ENCODE measurements around the gene ORMDL2. TPM values are rescaled to one million over a fixed set of nuclear protein-coding genes. Genes with fewer than 3 reads are reported as not detected.

ORMDL2 gene
- total RNA-seq (17.8 TPM), polyA plus RNA-seq (100 to 1,000 TPM; 132 to 199 (median 140) TPM)

GRCh38 chr12:55817345-55818139 lies at the start of gene ORMDL2, which contains the start of gene SARNP:
TSS of gene ORMDL2 (plus strand) at chr12:55818041. CDS start at chr12:55819000, 959 bp downstream.
TSS of gene SARNP (minus strand) at chr12:55817724. CDS start at chr12:55817701, 23 bp downstream.
- H3K36me3 ChIP-seq (ENCODE audit: control insufficient read depth, insufficient read depth, low read length), result peaks cover 38% of the 10 kb centered on the region
- peaks cover 39% of the 10 kb centered on the region for H3K4me1 ChIP-seq (ENCODE audit: control insufficient read depth, insufficient read depth, low read length, poor library complexity, severe bottlenecking)
- Mint-ChIP-seq H3K27me3 (no peaks in the 10 kb centered on the region), H3K4me3 (no peak within 1 kb of the TSS), H3K9me3 (no peaks in the 10 kb centered on the region), H3K4me1 (peaks cover 9 to 58% (median 30%) of the 10 kb centered on the region in 4 donors), H3K27ac (peak within 1 kb of the TSS in 1 of 3 donors; percentile 14), H3K36me3 (peaks cover 9% of the 10 kb centered on the region)
- peak within 1 kb of the TSS; percentile 100 for H3K4me3 ChIP-seq (ENCODE audit: low read depth, low read length)
- H3K27ac ChIP-seq (ENCODE audit: insufficient read depth, low read length, poor library complexity, severe bottlenecking), result peak within 1 kb of the TSS; percentile 87
- ATAC-seq (ENCODE audit: low read depth in 2 of 2) (peak; percentile 92 to 94), DNase-seq (peak; percentile 96 to 100 (median 98))
- no peaks in the 10 kb centered on the region for H3K27me3 ChIP-seq (ENCODE audit: control insufficient read depth, insufficient read depth, low read length)
- no peaks in the 10 kb centered on the region for H3K9me3 ChIP-seq (ENCODE audit: control insufficient read depth in 2 of 2, low read length in 2 of 2)

GRCh38 chr12:55771736-55772135 lies 46.1 kb upstream of the ORMDL2 start:
- peaks cover 0 to 2% (median 0%) of the 10 kb centered on the region in 7 donors for H3K9me3 Mint-ChIP-seq
- no peak for ATAC-seq (ENCODE audit: low read depth in 2 of 2)
- DNase-seq, result no peak
- H3K27me3 Mint-ChIP-seq, result no peaks in the 10 kb centered on the region
- no peak overlapping the region for H3K27ac ChIP-seq (ENCODE audit: insufficient read depth, low read length, poor library complexity, severe bottlenecking)
- no peak overlapping the region for H3K4me3 ChIP-seq (ENCODE audit: low read depth, low read length)
- no peaks in the 10 kb centered on the region for H3K9me3 ChIP-seq (ENCODE audit: control insufficient read depth in 2 of 2, low read length in 2 of 2)
- no peak overlapping the region for H3K4me3 Mint-ChIP-seq
- no peaks in the 10 kb centered on the region for H3K27me3 ChIP-seq (ENCODE audit: control insufficient read depth, insufficient read depth, low read length)
- no peaks in the 10 kb centered on the region for H3K4me1 ChIP-seq (ENCODE audit: control insufficient read depth, insufficient read depth, low read length, poor library complexity, severe bottlenecking)
- peaks cover 20% of the 10 kb centered on the region for H3K36me3 Mint-ChIP-seq
- H3K4me1 Mint-ChIP-seq, result peaks cover 14 to 18% (median 14%) of the 10 kb centered on the region in 4 donors
- H3K36me3 ChIP-seq (ENCODE audit: control insufficient read depth, insufficient read depth, low read length), result peaks cover 41% of the 10 kb centered on the region
- H3K27ac Mint-ChIP-seq, result peak overlapping the region; percentile 16 to 42 (median 40)

- H3K4me3 ChIP-seq (ENCODE audit: low read depth, low read length), result no peak overlapping the region
- H3K4me1 Mint-ChIP-seq, result peaks cover 5 to 21% (median 11%) of the 10 kb centered on the region in 4 donors
- H3K9me3 ChIP-seq (ENCODE audit: control insufficient read depth in 2 of 2, low read length in 2 of 2), result no peaks in the 10 kb centered on the region
- no peaks in the 10 kb centered on the region for H3K4me1 ChIP-seq (ENCODE audit: control insufficient read depth, insufficient read depth, low read length, poor library complexity, severe bottlenecking)
- H3K9me3 Mint-ChIP-seq, result peaks cover 0 to 1% (median 0%) of the 10 kb centered on the region in 7 donors
- no peak for DNase-seq
- no peak overlapping the region for H3K27ac ChIP-seq (ENCODE audit: insufficient read depth, low read length, poor library complexity, severe bottlenecking)
- no peak overlapping the region for H3K4me3 Mint-ChIP-seq
- H3K27ac Mint-ChIP-seq, result peak overlapping the region in 1 of 3 donors; percentile 31
- H3K27me3 ChIP-seq (ENCODE audit: control insufficient read depth, insufficient read depth, low read length), result no peaks in the 10 kb centered on the region
- peaks cover 49% of the 10 kb centered on the region for H3K36me3 ChIP-seq (ENCODE audit: control insufficient read depth, insufficient read depth, low read length)
- peaks cover 23% of the 10 kb centered on the region for H3K36me3 Mint-ChIP-seq
- no peak for ATAC-seq (ENCODE audit: low read depth in 2 of 2)
- H3K27me3 Mint-ChIP-seq, result no peaks in the 10 kb centered on the region
Observed at GRCh38 chr12:55777856-55778255, 40.0 kb upstream of the ORMDL2 start.

GRCh38 chr12:55780685-55781084 lies 37.2 kb upstream of the ORMDL2 start:
- ATAC-seq (ENCODE audit: low read depth in 2 of 2) (no peak), DNase-seq (no peak)
- Mint-ChIP-seq H3K9me3 (peaks cover 0 to 1% (median 0%) of the 10 kb centered on the region in 7 donors), H3K4me3 (no peak overlapping the region), H3K27ac (no peak overlapping the region), H3K36me3 (peaks cover 34% of the 10 kb centered on the region), H3K27me3 (no peaks in the 10 kb centered on the region), H3K4me1 (peaks cover 2 to 13% (median 9%) of the 10 kb centered on the region in 4 donors)
- no peaks in the 10 kb centered on the region for H3K9me3 ChIP-seq (ENCODE audit: control insufficient read depth in 2 of 2, low read length in 2 of 2)
- no peak overlapping the region for H3K4me3 ChIP-seq (ENCODE audit: low read depth, low read length)
- H3K4me1 ChIP-seq (ENCODE audit: control insufficient read depth, insufficient read depth, low read length, poor library complexity, severe bottlenecking), result no peaks in the 10 kb centered on the region
- no peaks in the 10 kb centered on the region for H3K27me3 ChIP-seq (ENCODE audit: control insufficient read depth, insufficient read depth, low read length)
- peaks cover 77% of the 10 kb centered on the region for H3K36me3 ChIP-seq (ENCODE audit: control insufficient read depth, insufficient read depth, low read length)
- H3K27ac ChIP-seq (ENCODE audit: insufficient read depth, low read length, poor library complexity, severe bottlenecking), result no peak overlapping the region

- Histone ChIP-seq H3K27ac (ENCODE audit: insufficient read depth, low read length, poor library complexity, severe bottlenecking) (no peak overlapping the region), H3K9me3 (ENCODE audit: control insufficient read depth in 2 of 2, low read length in 2 of 2) (no peaks in the 10 kb centered on the region), H3K4me1 (ENCODE audit: control insufficient read depth, insufficient read depth, low read length, poor library complexity, severe bottlenecking) (no peaks in the 10 kb centered on the region), H3K36me3 (ENCODE audit: control insufficient read depth, insufficient read depth, low read length) (peaks cover 76% of the 10 kb centered on the region), H3K4me3 (ENCODE audit: low read depth, low read length) (no peak overlapping the region), H3K27me3 (ENCODE audit: control insufficient read depth, insufficient read depth, low read length) (no peaks in the 10 kb centered on the region)
- Mint-ChIP-seq H3K36me3 (peaks cover 41% of the 10 kb centered on the region), H3K27ac (peak overlapping the region in 1 of 3 donors; percentile 39), H3K27me3 (no peaks in the 10 kb centered on the region), H3K4me1 (peaks cover 4 to 8% (median 5%) of the 10 kb centered on the region in 4 donors), H3K9me3 (no peaks in the 10 kb centered on the region), H3K4me3 (no peak overlapping the region)
- ATAC-seq (ENCODE audit: low read depth in 2 of 2), result no peak
- DNase-seq, result no peak
Observed at GRCh38 chr12:55788546-55788945, 29.3 kb upstream of the ORMDL2 start.

GRCh38 chr12:55789171-55789570 lies 28.7 kb upstream of the ORMDL2 start:
- no peaks in the 10 kb centered on the region for H3K27me3 Mint-ChIP-seq
- no peak overlapping the region for H3K4me3 Mint-ChIP-seq
- no peak overlapping the region for H3K27ac ChIP-seq (ENCODE audit: insufficient read depth, low read length, poor library complexity, severe bottlenecking)
- DNase-seq (no peak), ATAC-seq (ENCODE audit: low read depth in 2 of 2) (no peak)
- H3K4me1 ChIP-seq (ENCODE audit: control insufficient read depth, insufficient read depth, low read length, poor library complexity, severe bottlenecking), result no peaks in the 10 kb centered on the region
- no peaks in the 10 kb centered on the region for H3K9me3 Mint-ChIP-seq
- H3K36me3 ChIP-seq (ENCODE audit: control insufficient read depth, insufficient read depth, low read length), result peaks cover 76% of the 10 kb centered on the region
- H3K27me3 ChIP-seq (ENCODE audit: control insufficient read depth, insufficient read depth, low read length), result no peaks in the 10 kb centered on the region
- peak overlapping the region in 1 of 3 donors; percentile 39 for H3K27ac Mint-ChIP-seq
- no peaks in the 10 kb centered on the region for H3K9me3 ChIP-seq (ENCODE audit: control insufficient read depth in 2 of 2, low read length in 2 of 2)
- no peak overlapping the region for H3K4me3 ChIP-seq (ENCODE audit: low read depth, low read length)
- peaks cover 40% of the 10 kb centered on the region for H3K36me3 Mint-ChIP-seq
- peaks cover 5 to 9% (median 5%) of the 10 kb centered on the region in 4 donors for H3K4me1 Mint-ChIP-seq

- H3K27me3 Mint-ChIP-seq, result no peaks in the 10 kb centered on the region
- DNase-seq (no peak), ATAC-seq (ENCODE audit: low read depth in 2 of 2) (no peak)
- Histone ChIP-seq H3K27ac (ENCODE audit: insufficient read depth, low read length, poor library complexity, severe bottlenecking) (no peak overlapping the region), H3K4me1 (ENCODE audit: control insufficient read depth, insufficient read depth, low read length, poor library complexity, severe bottlenecking) (no peaks in the 10 kb centered on the region), H3K4me3 (ENCODE audit: low read depth, low read length) (no peak overlapping the region), H3K27me3 (ENCODE audit: control insufficient read depth, insufficient read depth, low read length) (no peaks in the 10 kb centered on the region), H3K9me3 (ENCODE audit: control insufficient read depth in 2 of 2, low read length in 2 of 2) (no peaks in the 10 kb centered on the region), H3K36me3 (ENCODE audit: control insufficient read depth, insufficient read depth, low read length) (peaks cover 76% of the 10 kb centered on the region)
- H3K36me3 Mint-ChIP-seq, result peaks cover 44% of the 10 kb centered on the region
- H3K4me1 Mint-ChIP-seq, result peaks cover 5 to 15% (median 9%) of the 10 kb centered on the region in 4 donors
- H3K27ac Mint-ChIP-seq, result no peak overlapping the region
- H3K9me3 Mint-ChIP-seq, result no peaks in the 10 kb centered on the region
- no peak overlapping the region for H3K4me3 Mint-ChIP-seq
Observed at GRCh38 chr12:55789893-55790292, 27.9 kb upstream of the ORMDL2 start.

Data from CD4-positive, CD25-positive, alpha-beta regulatory T cell (primary cell).